Neural crest cell (in vitro differentiated cells): ENCODE measurements around the gene ATP6V0C. TPM values are rescaled to one million over a fixed set of nuclear protein-coding genes. Genes with fewer than 3 reads are reported as not detected.

Experiments used
- DNase-seq: peaks from one replicate; pipeline ENCODE4 v3.0.0; 2021; ENCODE audit warnings: low read depth, mixed read lengths, low spot score
- H3K27ac Mint-ChIP-seq: one replicate; pipeline ENCODE4 v1.8.0; 2021; ENCODE audit warnings: mild to moderate bottlenecking, mixed read lengths; ENCODE audit not compliant: unreplicated experiment
- H3K27me3 Mint-ChIP-seq: 2 replicates; pipeline ENCODE4 v1.8.0; 2021; ENCODE audit warnings: low read depth, mild to moderate bottlenecking, mixed read lengths
- H3K36me3 Mint-ChIP-seq: 2 replicates; pipeline ENCODE4 v1.8.0; 2021; ENCODE audit warnings: low read depth, mild to moderate bottlenecking, mixed read lengths
- H3K4me1 Mint-ChIP-seq: 2 replicates; pipeline ENCODE4 v1.8.0; 2021; ENCODE audit warnings: mixed read lengths
- H3K4me3 Mint-ChIP-seq: one replicate; pipeline ENCODE4 v1.8.0; 2021; ENCODE audit warnings: mild to moderate bottlenecking, mixed read lengths
- H3K9me3 Mint-ChIP-seq: 2 replicates; pipeline ENCODE4 v1.8.0; 2021; ENCODE audit warnings: mixed read lengths
- total RNA-seq: library from RNA; stranded (reverse); gene quantifications from 2 replicates; pipeline ENCODE4 v1.2.1, GENCODE V29; 2021
- TF ChIP-seq, protein P1 (sequence below): fragments of 200-600 bp; sonication (generic); conservative IDR thresholded peaks from 2 replicates; pipeline ENCODE4 v1.5.0; 2021; ENCODE audit warnings: antibody characterized with exemption, mild to moderate bottlenecking

The ATP6V0C gene
- total RNA-seq, 1 donor from 2014 or later: 154 TPM

DNA sequence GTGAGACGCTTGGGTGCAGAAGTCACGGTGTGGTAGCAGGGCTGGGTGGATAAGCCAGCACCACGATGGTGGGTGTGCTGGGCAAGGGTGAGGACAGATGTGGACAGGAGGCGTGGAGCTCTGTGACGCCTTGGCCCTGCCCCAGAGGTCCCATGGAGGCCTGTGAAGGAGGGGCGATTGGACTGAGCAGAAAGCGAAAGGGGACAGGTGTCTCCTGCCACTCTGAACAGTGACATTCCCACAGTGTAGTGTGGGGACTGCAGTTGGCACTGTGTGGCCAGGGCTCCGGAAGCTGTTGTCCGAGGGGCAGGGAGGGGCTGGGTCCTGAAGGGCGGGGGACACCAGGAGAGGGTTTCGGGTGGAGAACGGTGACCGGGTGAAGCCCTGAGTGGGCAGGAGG is 31.5 kb upstream of the ATP6V0C start:
- H3K27ac Mint-ChIP-seq: no peak overlapping the region
- DNase-seq: no peak
- H3K4me3 Mint-ChIP-seq: no peak overlapping the region
- H3K9me3 Mint-ChIP-seq: no peaks in the 10 kb centered on the region
- H3K4me1 Mint-ChIP-seq: peaks cover 23% of the 10 kb centered on the region
- TF ChIP-seq, protein P1, sequence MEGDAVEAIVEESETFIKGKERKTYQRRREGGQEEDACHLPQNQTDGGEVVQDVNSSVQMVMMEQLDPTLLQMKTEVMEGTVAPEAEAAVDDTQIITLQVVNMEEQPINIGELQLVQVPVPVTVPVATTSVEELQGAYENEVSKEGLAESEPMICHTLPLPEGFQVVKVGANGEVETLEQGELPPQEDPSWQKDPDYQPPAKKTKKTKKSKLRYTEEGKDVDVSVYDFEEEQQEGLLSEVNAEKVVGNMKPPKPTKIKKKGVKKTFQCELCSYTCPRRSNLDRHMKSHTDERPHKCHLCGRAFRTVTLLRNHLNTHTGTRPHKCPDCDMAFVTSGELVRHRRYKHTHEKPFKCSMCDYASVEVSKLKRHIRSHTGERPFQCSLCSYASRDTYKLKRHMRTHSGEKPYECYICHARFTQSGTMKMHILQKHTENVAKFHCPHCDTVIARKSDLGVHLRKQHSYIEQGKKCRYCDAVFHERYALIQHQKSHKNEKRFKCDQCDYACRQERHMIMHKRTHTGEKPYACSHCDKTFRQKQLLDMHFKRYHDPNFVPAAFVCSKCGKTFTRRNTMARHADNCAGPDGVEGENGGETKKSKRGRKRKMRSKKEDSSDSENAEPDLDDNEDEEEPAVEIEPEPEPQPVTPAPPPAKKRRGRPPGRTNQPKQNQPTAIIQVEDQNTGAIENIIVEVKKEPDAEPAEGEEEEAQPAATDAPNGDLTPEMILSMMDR: no peak
- no peaks in the 10 kb centered on the region for H3K36me3 Mint-ChIP-seq
- no peaks in the 10 kb centered on the region for H3K27me3 Mint-ChIP-seq

DNA sequence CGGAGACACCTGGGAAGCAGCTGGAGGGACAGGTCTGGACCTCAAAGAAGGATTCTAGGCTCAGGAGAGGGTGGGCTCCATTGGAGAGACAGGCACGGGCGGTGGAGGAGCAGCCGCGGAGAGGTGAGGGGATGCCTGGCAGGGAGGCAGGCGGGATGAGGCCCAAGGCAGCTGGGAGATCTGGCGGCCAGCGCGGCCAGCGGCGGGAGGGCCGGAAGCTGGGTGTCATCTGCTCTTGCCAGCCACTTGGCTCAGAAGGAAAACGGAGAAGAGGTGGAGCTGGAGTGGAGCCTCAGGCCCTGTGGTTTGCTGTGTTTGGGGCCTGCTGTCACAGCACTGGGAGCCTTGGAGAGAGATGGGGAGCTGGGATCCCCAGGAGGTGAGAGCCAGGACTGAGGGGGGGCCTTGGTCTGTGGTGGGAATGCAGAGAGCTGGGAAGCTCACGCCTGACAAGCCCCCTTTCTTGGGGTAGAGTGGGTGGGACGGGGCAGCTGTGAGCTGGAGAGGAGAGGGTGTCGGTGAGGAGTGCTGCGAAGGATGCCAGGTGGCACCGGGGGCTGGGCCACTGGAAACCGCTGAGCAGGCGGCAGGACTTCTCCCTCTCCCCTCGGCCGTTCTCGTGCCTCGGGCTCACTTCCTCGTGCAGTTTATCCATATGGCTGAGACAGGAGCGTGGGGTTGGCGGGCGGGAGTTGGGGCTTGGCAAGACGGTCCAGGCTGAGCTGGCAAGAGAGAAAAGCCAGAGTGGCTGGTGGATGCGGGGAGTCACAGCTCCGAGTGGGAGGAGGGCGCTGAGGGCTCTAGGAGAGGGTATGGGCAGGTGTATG is 30.8 kb upstream of the ATP6V0C start:
- Mint-ChIP-seq H3K4me1 (peaks cover 23% of the 10 kb centered on the region), H3K27me3 (no peaks in the 10 kb centered on the region), H3K27ac (no peak overlapping the region), H3K4me3 (no peak overlapping the region), H3K36me3 (no peaks in the 10 kb centered on the region), H3K9me3 (no peaks in the 10 kb centered on the region)
- TF ChIP-seq, protein P1: no peak
- no peak for DNase-seq

DNA sequence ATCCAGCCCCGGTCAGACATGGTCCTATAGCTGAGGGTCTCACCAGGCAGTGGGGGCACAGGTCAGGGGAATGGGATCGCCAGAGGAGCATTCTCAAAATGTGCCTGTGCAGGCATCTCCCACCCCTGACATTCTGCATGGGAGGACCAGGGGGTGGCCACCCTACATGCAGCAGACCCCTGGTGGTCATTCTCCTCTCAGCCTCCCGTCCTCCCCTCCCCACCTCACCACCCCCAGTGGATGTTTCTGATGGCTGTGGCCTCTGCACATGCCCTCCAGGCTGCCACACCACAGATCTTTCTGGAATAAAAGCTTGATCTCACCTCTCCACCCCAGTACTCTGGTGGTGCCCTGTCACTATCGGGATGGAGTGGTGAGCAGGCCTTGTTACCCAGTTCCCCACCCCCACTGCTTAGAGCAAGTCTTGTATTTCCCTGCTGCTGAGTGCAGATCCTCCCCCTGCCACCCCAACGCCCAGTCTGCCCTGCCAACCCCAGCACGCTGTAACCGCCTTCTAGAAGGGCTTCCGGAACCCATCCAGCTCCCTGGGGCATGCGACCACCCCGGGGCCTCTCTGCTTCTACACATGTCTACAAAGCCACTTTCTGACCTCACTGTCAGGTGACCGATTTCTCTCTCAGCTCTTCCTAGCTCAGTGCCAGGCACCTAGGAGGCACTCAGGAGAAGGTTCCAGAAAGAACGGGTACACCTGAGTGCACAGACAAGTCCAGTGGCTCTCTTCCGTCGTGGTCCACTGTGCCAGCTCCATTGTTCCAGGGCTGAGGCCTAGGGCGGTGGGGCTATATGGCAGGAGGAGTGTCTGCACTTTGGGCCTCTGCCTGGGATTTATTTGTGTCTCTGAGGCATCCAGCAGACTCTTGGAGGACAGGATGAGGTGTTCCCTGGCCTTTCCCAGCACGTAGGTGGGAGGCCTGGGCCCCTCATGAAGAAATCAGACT is 29.5 kb upstream of the ATP6V0C start:
- H3K27me3 Mint-ChIP-seq: no peaks in the 10 kb centered on the region
- no peak overlapping the region for H3K4me3 Mint-ChIP-seq
- H3K36me3 Mint-ChIP-seq: no peaks in the 10 kb centered on the region
- no peak for DNase-seq
- no peaks in the 10 kb centered on the region for H3K9me3 Mint-ChIP-seq
- H3K4me1 Mint-ChIP-seq: peaks cover 23% of the 10 kb centered on the region
- TF ChIP-seq, protein P1: no peak
- no peak overlapping the region for H3K27ac Mint-ChIP-seq

DNA sequence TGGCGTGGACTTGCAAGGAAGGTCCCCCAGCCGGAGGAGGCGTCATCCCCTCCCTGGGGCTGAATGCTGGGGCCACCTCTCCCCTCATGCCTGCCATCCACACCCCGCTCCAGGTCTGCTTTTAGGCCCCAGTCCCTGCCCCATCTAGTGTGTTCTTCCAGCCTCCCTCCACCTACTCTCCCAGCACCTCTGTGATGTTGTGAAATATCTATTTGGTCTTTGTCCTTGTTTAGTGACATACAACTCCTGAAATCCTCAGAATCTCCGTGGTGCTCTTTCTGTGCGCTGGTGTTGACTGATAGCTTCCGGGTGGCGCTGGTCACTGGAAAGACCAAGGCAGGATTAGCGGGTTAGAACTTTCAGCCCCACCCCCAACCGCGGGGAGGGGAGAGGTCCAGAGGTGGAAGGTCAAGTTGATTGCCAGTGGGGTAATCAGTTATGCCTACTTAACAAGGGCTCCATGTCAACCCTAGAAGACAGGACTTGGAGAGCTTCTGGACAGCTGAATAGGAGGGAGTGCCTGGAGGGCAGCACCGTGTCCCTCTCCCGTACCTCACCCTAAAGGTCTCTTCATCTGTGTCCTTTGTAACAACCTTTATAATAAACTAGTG is 28.7 kb upstream of the ATP6V0C start:
- no peak overlapping the region for H3K27ac Mint-ChIP-seq
- TF ChIP-seq, protein P1: no peak

DNA sequence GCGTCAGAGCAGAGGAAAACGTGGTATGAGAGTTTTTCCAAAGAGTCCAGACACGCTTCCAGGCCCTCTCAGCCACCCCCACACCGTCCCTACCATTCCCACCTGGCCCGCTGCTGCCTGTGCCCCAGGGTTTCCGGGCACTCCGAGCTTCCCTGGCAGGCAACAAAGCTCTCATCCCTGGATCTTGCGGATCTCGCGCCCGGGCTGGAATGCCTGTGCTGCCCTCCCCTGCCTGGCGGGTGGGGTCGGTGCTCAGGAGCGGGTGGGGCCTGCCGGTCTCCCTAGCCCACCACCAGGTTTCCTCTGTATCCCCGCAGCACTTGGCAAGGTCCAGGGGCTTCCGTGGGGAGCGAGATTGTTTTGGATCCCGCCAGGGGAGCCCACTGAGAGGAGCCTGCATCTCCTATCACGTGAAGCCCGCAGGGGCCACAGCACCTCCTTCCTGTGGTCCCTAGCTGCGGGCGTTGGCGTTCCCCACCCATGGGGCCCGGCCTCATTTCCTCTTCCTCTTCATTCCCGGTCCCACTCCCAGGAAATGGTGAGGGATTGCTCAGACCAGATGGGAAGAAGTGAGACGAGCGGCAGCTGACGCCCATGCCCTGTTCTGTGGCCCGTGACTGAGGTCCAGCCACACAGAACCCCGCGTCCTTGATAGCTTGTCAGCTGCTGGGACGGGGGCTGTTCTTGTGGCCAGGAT is 27.8 kb upstream of the ATP6V0C start:
- peaks cover 23% of the 10 kb centered on the region for H3K4me1 Mint-ChIP-seq

More for the DNA sequence above, 28.7 kb upstream of the ATP6V0C start:
- Mint-ChIP-seq H3K27me3 (no peaks in the 10 kb centered on the region), H3K9me3 (no peaks in the 10 kb centered on the region), H3K36me3 (no peaks in the 10 kb centered on the region), H3K4me1 (peaks cover 23% of the 10 kb centered on the region), H3K4me3 (no peak overlapping the region)
- DNase-seq: no peak

More for the DNA sequence above, 27.8 kb upstream of the ATP6V0C start:
- Mint-ChIP-seq H3K27me3 (no peaks in the 10 kb centered on the region), H3K27ac (no peak overlapping the region), H3K4me3 (no peak overlapping the region), H3K9me3 (no peaks in the 10 kb centered on the region), H3K36me3 (no peaks in the 10 kb centered on the region)
- DNase-seq: no peak
- TF ChIP-seq, protein P1: no peak
